Left lung (tissue), 10 donors: ENCODE measurements around the gene ISX. TPM values are rescaled to one million over a fixed set of nuclear protein-coding genes. Genes with fewer than 3 reads are reported as not detected.

ENCODE experiments used
- ATAC-seq: fragments of 200-7000 bp; cut with Tn5 transposase; one replicate; pipeline ENCODE4 v1.9.1; 2020; ENCODE audit warnings: moderate library complexity
- DNase-seq, 4 donors: peaks; one replicate each; pipeline ENCODE4 v3.0.0-alpha.2; 2013 to 2020
- H3K27ac ChIP-seq, 2 donors: fragments of 200-600 bp; sonication (generic) in 1 of 2; one replicate each; pipeline versions ENCODE4 v1.5.0 to v1.8.0; 2020 to 2021
- H3K27me3 ChIP-seq, 2 donors: fragments of 200-600 bp; sonication (generic) in 1 of 2; one replicate each; pipeline versions ENCODE4 v1.5.0 to v1.8.0; 2020 to 2021
- H3K36me3 ChIP-seq, 2 donors: fragments of 200-600 bp; sonication (generic) in 1 of 2; one replicate each; pipeline versions ENCODE4 v1.5.0 to v1.8.0; 2020 to 2021
- H3K4me1 ChIP-seq, 2 donors: fragments of 200-600 bp; one replicate each; pipeline ENCODE4 v1.8.0; 2021
- H3K4me3 ChIP-seq, 2 donors: fragments of 200-600 bp; sonication (generic) in 1 of 2; one replicate each; pipeline versions ENCODE4 v1.5.0 to v1.8.0; 2020 to 2021; ENCODE audit warnings: mild to moderate bottlenecking in 1 of 2
- H3K9me3 ChIP-seq, 2 donors: fragments of 200-600 bp; sonication (generic) in 1 of 2; one replicate each; pipeline versions ENCODE4 v1.5.0 to v1.8.0; 2020 to 2021
- intact Hi-C, 2 donors: fragments of 100-400 bp; cut with DNase I; formaldehyde crosslinking; loops; one replicate each; pipeline versions ENCODE4 v1.11.2 to v1.14.2; 2022
- polyA plus RNA-seq, 6 donors: library from polyadenylated mRNA; unstranded; fragments of 120-200 nt; gene quantifications; one replicate each; pipeline ENCODE4 v1.2.1, GENCODE V29; 2013; ENCODE audit not compliant: insufficient read length in 6 of 6
- total RNA-seq, 2 donors: library from RNA; stranded (reverse); fragmentation: NEBNext Ultra II Directional; extraction: Animal tissue kit (Norgen Biotek cat#: 25700); gene quantifications; one replicate each; pipeline ENCODE4 v1.2.1, GENCODE V29; 2021
- TF ChIP-seq, protein P1 (sequence below), 2 donors: fragments of 200-600 bp; sonication (generic) in 1 of 2; IDR thresholded peaks; one replicate each; pipeline versions ENCODE4 v1.5.0 to v1.8.0; 2021; ENCODE audit warnings: antibody characterized with exemption in 2 of 2
- donor health status: DM: no; HTN: yes; CAD: no.
- donor health status: DM: no; HTN: no; CAD: no.

ISX gene
- total and polyA plus RNA-seq, 8 donors: 0.22 to 0.43 (median 0.37) TPM; not detected in 2

DNA sequence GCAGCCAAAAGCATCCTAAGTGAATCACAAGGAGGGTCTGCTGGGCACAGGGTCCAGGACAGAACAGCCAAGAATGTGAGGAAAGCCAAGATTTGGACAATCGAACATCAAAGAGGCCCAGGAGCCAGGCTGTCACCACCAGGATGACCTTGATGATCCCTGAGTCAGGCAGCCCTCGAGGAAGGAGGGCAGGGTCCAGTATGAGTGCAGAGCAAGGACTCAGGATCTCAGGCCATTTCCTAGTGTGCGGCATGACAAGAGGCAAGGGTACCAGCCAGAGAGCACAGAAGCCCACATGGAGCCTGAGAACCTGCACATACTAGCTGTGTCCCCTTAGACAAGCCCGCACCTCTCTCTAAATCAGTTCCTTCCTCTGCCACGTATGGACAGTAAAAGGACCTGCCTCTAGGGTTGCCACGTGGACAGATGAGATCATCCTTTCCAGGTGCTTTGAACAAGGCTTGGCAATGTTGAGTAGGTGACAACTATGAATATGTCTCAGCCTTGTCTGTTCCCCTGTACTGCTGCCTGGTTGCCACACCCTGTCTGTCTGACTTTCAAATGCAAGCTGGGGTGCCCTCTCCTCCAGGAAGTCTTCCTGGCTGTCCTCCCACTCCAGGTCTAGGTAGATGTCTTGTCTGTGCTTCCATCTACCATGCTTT lies 32.2 kb upstream of the ISX start:
- Histone ChIP-seq H3K9me3 (no peaks in the 10 kb centered on the region), H3K27ac (no peak overlapping the region), H3K36me3 (no peaks in the 10 kb centered on the region), H3K27me3 (peaks cover 0 to 17% of the 10 kb centered on the region in 2 donors), H3K4me3 (no peak overlapping the region), H3K4me1 (no peaks in the 10 kb centered on the region)
- DNase-seq (no peak), ATAC-seq (no peak)
- TF ChIP-seq, protein P1, sequence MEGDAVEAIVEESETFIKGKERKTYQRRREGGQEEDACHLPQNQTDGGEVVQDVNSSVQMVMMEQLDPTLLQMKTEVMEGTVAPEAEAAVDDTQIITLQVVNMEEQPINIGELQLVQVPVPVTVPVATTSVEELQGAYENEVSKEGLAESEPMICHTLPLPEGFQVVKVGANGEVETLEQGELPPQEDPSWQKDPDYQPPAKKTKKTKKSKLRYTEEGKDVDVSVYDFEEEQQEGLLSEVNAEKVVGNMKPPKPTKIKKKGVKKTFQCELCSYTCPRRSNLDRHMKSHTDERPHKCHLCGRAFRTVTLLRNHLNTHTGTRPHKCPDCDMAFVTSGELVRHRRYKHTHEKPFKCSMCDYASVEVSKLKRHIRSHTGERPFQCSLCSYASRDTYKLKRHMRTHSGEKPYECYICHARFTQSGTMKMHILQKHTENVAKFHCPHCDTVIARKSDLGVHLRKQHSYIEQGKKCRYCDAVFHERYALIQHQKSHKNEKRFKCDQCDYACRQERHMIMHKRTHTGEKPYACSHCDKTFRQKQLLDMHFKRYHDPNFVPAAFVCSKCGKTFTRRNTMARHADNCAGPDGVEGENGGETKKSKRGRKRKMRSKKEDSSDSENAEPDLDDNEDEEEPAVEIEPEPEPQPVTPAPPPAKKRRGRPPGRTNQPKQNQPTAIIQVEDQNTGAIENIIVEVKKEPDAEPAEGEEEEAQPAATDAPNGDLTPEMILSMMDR (IDR thresholded peaks at IDR 0.05): no peak
- intact Hi-C loops: no loop called here

- no peak for ATAC-seq
- H3K27me3 ChIP-seq: peaks cover 0 to 16% of the 10 kb centered on the region in 2 donors
- TF ChIP-seq, protein P1 (IDR thresholded peaks at IDR 0.05): no peak
- intact Hi-C loops: no loop called here
- H3K36me3 ChIP-seq: no peaks in the 10 kb centered on the region
- no peak overlapping the region for H3K4me3 ChIP-seq
- H3K9me3 ChIP-seq: no peaks in the 10 kb centered on the region
- no peaks in the 10 kb centered on the region for H3K4me1 ChIP-seq
- H3K27ac ChIP-seq: no peak overlapping the region
- no peak for DNase-seq
Observed at GRCh38 chr22:35034963-35035362, 31.0 kb upstream of the ISX start.

DNA sequence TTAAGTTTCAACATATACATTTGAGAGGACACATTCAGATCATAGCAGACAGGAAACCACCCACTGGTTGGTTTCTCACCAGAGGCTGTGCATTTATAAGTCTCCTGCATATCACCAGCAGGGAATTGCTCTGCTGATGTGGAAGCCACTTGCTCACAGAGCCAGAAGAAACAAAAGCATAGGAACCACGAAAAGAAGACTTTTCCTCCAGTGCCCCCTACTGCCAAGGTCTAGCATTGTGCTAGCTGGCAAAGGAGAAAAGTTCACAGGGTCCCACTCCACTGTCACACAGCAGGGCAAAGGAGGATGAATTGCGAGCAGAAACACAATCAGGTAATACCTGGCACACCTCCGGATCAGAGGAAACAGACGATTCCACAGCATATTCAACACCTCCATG lies 28.9 kb upstream of the ISX start:
- TF ChIP-seq, protein P1 (IDR thresholded peaks at IDR 0.05): no peak

GRCh38 chr22:35039625-35040024 lies 26.3 kb upstream of the ISX start:
- H3K9me3 ChIP-seq: no peaks in the 10 kb centered on the region
- intact Hi-C loops: no loop called here
- no peak for DNase-seq

More for the DNA sequence above, 28.9 kb upstream of the ISX start:
- no peaks in the 10 kb centered on the region for H3K27me3 ChIP-seq
- H3K9me3 ChIP-seq: no peaks in the 10 kb centered on the region
- no peaks in the 10 kb centered on the region for H3K36me3 ChIP-seq
- no peak overlapping the region for H3K27ac ChIP-seq
- H3K4me3 ChIP-seq: no peak overlapping the region
- intact Hi-C loops: no loop called here
- DNase-seq: no peak
- no peaks in the 10 kb centered on the region for H3K4me1 ChIP-seq
- ATAC-seq: no peak

GRCh38 chr22:35043252-35043933 lies 22.6 kb upstream of the ISX start:
- TF ChIP-seq, protein P1 (IDR thresholded peaks at IDR 0.05): no peak
- intact Hi-C loops: no loop called here
- Histone ChIP-seq H3K4me3 (no peak overlapping the region), H3K9me3 (no peaks in the 10 kb centered on the region), H3K36me3 (no peaks in the 10 kb centered on the region), H3K4me1 (no peaks in the 10 kb centered on the region), H3K27me3 (peaks cover 0 to 22% of the 10 kb centered on the region in 2 donors), H3K27ac (no peak overlapping the region)
- DNase-seq (no peak), ATAC-seq (no peak)

More at GRCh38 chr22:35039625-35040024, 26.3 kb upstream of the ISX start:
- H3K27me3 ChIP-seq: no peaks in the 10 kb centered on the region
- TF ChIP-seq, protein P1 (IDR thresholded peaks at IDR 0.05): no peak
- H3K27ac ChIP-seq: no peak overlapping the region
- H3K4me1 ChIP-seq: no peaks in the 10 kb centered on the region
- H3K4me3 ChIP-seq: no peak overlapping the region
- no peak for ATAC-seq
- no peaks in the 10 kb centered on the region for H3K36me3 ChIP-seq
